Measurements from ENCODE around the gene DAND5.

The DAND5 gene

GRCh38 chr19:13008926-13009787 lies 39.8 kb downstream of the DAND5 start:
- DNase-seq = no peak
- no peak for TF ChIP-seq POLR2A (IDR thresholded peaks at IDR 0.05; ENCODE audit: low read length)
- TF ChIP-seq GATA1 (IDR thresholded peaks at IDR 0.05; ENCODE audit: low read depth, low read length) = no peak

GRCh38 chr19:13010038-13010991 lies 40.9 kb downstream of the DAND5 start:
- no peak for DNase-seq
- no peak for TF ChIP-seq POLR2A (IDR thresholded peaks at IDR 0.05; ENCODE audit: low read length)

- no peak for DNase-seq
- TF ChIP-seq GATA1 (IDR thresholded peaks at IDR 0.05; ENCODE audit: low read depth, low read length) (no peak), POLR2A (IDR thresholded peaks at IDR 0.05; ENCODE audit: low read length) (no peak)
These were observed 41.7 kb downstream of the DAND5 start for GRCh38 chr19:13010992-13011652.

GRCh38 chr19:13011653-13012389 lies 42.4 kb downstream of the DAND5 start:
- no peak for TF ChIP-seq POLR2A (IDR thresholded peaks at IDR 0.05; ENCODE audit: low read length)
- TF ChIP-seq GATA1 (IDR thresholded peaks at IDR 0.05; ENCODE audit: low read depth, low read length) = no peak
- peak; percentile 52 to 61 for DNase-seq

GRCh38 chr19:13012390-13012689 lies 43.0 kb downstream of the DAND5 start:
- no peak for DNase-seq
- TF ChIP-seq POLR2A (IDR thresholded peaks at IDR 0.05; ENCODE audit: low read length) = no peak

- no peak for TF ChIP-seq POLR2A (IDR thresholded peaks at IDR 0.05; ENCODE audit: low read length)
- TF ChIP-seq GATA1 (IDR thresholded peaks at IDR 0.05; ENCODE audit: low read depth, low read length) = no peak
- DNase-seq = peak in 1 of 2 experiments; percentile 58
These were observed 43.6 kb downstream of the DAND5 start for GRCh38 chr19:13012690-13013608.

- no peak for DNase-seq
- TF ChIP-seq GATA1 (IDR thresholded peaks at IDR 0.05; ENCODE audit: low read depth, low read length) = no peak
- TF ChIP-seq POLR2A (IDR thresholded peaks at IDR 0.05; ENCODE audit: low read length) = no peak
These were observed 44.3 kb downstream of the DAND5 start for GRCh38 chr19:13013649-13014048.

GRCh38 chr19:13014101-13014920 lies 44.9 kb downstream of the DAND5 start:
- TF ChIP-seq GATA1 (IDR thresholded peaks at IDR 0.05; ENCODE audit: low read depth, low read length) = no peak
- TF ChIP-seq POLR2A (IDR thresholded peaks at IDR 0.05; ENCODE audit: low read length) = no peak
- no peak for DNase-seq

- TF ChIP-seq GATA1 (IDR thresholded peaks at IDR 0.05; ENCODE audit: low read depth, low read length) = no peak
- no peak for TF ChIP-seq POLR2A (IDR thresholded peaks at IDR 0.05; ENCODE audit: low read length)
- no peak for DNase-seq
These were observed 45.5 kb downstream of the DAND5 start for GRCh38 chr19:13014921-13015280.

GRCh38 chr19:13015361-13016223 lies 46.2 kb downstream of the DAND5 start:
- no peak for TF ChIP-seq POLR2A (IDR thresholded peaks at IDR 0.05; ENCODE audit: low read length)
- TF ChIP-seq GATA1 (IDR thresholded peaks at IDR 0.05; ENCODE audit: low read depth, low read length) = no peak
- DNase-seq = peak; percentile 36 to 46

- DNase-seq = no peak
- TF ChIP-seq GATA1 (IDR thresholded peaks at IDR 0.05; ENCODE audit: low read depth, low read length) (no peak), POLR2A (IDR thresholded peaks at IDR 0.05; ENCODE audit: low read length) (no peak)
These were observed 46.9 kb downstream of the DAND5 start for GRCh38 chr19:13016245-13016627.
